ENCODE measurements around the gene CADM1. TPM values are rescaled to one million over a fixed set of nuclear protein-coding genes. Genes with fewer than 3 reads are reported as not detected.

CADM1 gene
- total and polyA plus RNA-seq, 9 donors = 6.6 to 61.2 (median 17.2) TPM

- DNase-seq = no peak
- Histone ChIP-seq H3K4me3 (no peak overlapping the region), H3K36me3 (no peaks in the 10 kb centered on the region), H3K4me1 (ENCODE audit: insufficient read depth) (no peaks in the 10 kb centered on the region), H3K27ac (no peak overlapping the region), H3K27me3 (no peaks in the 10 kb centered on the region), H3K9me3 (no peaks in the 10 kb centered on the region)
- TF ChIP-seq, protein P1, sequence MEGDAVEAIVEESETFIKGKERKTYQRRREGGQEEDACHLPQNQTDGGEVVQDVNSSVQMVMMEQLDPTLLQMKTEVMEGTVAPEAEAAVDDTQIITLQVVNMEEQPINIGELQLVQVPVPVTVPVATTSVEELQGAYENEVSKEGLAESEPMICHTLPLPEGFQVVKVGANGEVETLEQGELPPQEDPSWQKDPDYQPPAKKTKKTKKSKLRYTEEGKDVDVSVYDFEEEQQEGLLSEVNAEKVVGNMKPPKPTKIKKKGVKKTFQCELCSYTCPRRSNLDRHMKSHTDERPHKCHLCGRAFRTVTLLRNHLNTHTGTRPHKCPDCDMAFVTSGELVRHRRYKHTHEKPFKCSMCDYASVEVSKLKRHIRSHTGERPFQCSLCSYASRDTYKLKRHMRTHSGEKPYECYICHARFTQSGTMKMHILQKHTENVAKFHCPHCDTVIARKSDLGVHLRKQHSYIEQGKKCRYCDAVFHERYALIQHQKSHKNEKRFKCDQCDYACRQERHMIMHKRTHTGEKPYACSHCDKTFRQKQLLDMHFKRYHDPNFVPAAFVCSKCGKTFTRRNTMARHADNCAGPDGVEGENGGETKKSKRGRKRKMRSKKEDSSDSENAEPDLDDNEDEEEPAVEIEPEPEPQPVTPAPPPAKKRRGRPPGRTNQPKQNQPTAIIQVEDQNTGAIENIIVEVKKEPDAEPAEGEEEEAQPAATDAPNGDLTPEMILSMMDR (IDR thresholded peaks at IDR 0.05) = no peak
- TF ChIP-seq EP300 (IDR thresholded peaks at IDR 0.05) (no peak), POLR2A (IDR thresholded peaks at IDR 0.05) (no peak)
- 69 to 80% (median 75%) methylated on average over 5 of the region's 5 CpGs for WGBS, 3 donors
- intact Hi-C loops (cut with DNase I) = no loop called here
Measured at GRCh38 chr11:115244296-115244695, 259.9 kb downstream of the CADM1 start.

DNA sequence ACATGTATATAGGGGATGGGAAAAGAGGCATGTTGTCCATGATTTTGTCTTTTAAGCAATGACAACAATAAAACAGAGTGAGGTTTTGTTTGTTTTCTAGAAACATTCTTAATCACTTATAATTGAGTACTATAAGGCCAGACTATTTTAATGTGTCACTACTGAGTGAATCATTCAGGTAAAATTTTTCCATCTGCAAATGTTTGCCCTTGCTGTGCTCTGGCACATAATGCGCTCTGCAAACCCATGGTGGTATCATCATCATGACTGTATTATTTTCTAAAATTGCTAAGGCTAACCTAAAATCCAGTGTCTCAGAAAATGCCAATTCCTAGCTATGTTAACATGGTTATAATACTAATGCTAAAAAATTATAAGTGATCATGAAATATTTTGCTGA, 261.2 kb downstream of the CADM1 start:
- no peak overlapping the region for H3K27ac ChIP-seq

GRCh38 chr11:115241899-115242298, 262.3 kb downstream of the CADM1 start:
- H3K36me3 ChIP-seq = no peaks in the 10 kb centered on the region
- DNase-seq = no peak
- WGBS, 3 donors = 87 to 93% (median 93%) methylated on average over 4 of the region's 4 CpGs
- no peaks in the 10 kb centered on the region for H3K9me3 ChIP-seq
- no peak overlapping the region for H3K27ac ChIP-seq
- intact Hi-C loops (cut with DNase I) = no loop called here
- TF ChIP-seq EP300 (IDR thresholded peaks at IDR 0.05) (no peak), POLR2A (IDR thresholded peaks at IDR 0.05) (no peak)
- TF ChIP-seq, protein P1 (IDR thresholded peaks at IDR 0.05) = no peak
- no peak overlapping the region for H3K4me3 ChIP-seq
- no peaks in the 10 kb centered on the region for H3K4me1 ChIP-seq (ENCODE audit: insufficient read depth)
- no peaks in the 10 kb centered on the region for H3K27me3 ChIP-seq

More for the DNA sequence above, 261.2 kb downstream of the CADM1 start:
- Histone ChIP-seq H3K4me1 (ENCODE audit: insufficient read depth) (no peaks in the 10 kb centered on the region), H3K4me3 (no peak overlapping the region), H3K36me3 (no peaks in the 10 kb centered on the region), H3K9me3 (no peaks in the 10 kb centered on the region), H3K27me3 (no peaks in the 10 kb centered on the region)
- intact Hi-C loops (cut with DNase I) = no loop called here
- 93 to 99% (median 96%) methylated on average over 1 of the region's 1 CpG for WGBS, 3 donors
- no peak for DNase-seq
- no peak for TF ChIP-seq POLR2A (IDR thresholded peaks at IDR 0.05)
- TF ChIP-seq EP300 (IDR thresholded peaks at IDR 0.05) = no peak
- TF ChIP-seq, protein P1 (IDR thresholded peaks at IDR 0.05) = no peak

- no peak for TF ChIP-seq EP300 (IDR thresholded peaks at IDR 0.05)
- TF ChIP-seq, protein P1 (IDR thresholded peaks at IDR 0.05) = no peak
- TF ChIP-seq POLR2A (IDR thresholded peaks at IDR 0.05) = no peak
- WGBS, 3 donors = 86 to 88% (median 87%) methylated on average over 2 of the region's 2 CpGs
Measured at GRCh38 chr11:115238791-115239190, 265.4 kb downstream of the CADM1 start.

More at GRCh38 chr11:115238791-115239190, 265.4 kb downstream of the CADM1 start:
- H3K9me3 ChIP-seq = no peaks in the 10 kb centered on the region
- no peaks in the 10 kb centered on the region for H3K36me3 ChIP-seq
- no peaks in the 10 kb centered on the region for H3K27me3 ChIP-seq
- no peaks in the 10 kb centered on the region for H3K4me1 ChIP-seq (ENCODE audit: insufficient read depth)
- intact Hi-C loops (cut with DNase I) = no loop called here
- no peak for DNase-seq
- no peak overlapping the region for H3K27ac ChIP-seq
- no peak overlapping the region for H3K4me3 ChIP-seq
